H9 (cell line): ENCODE data around the gene TFF1. TPM values are rescaled to one million over a fixed set of nuclear protein-coding genes. Genes with fewer than 3 reads are reported as not detected.

Experiments
- DNase-seq: peaks from one replicate; pipeline ENCODE4 v3.0.0-alpha.2; 2017
- H2AFZ ChIP-seq: one replicate; pipeline ENCODE4 v1.6.1; 2013; ENCODE audit warnings: mild to moderate bottlenecking, low read length, control low read depth, moderate library complexity
- H2AK5ac ChIP-seq: 2 replicates; pipeline ENCODE4 v1.6.1; 2013; ENCODE audit warnings: low read length, control low read depth, mixed read lengths; ENCODE audit not compliant: insufficient read length
- H2BK120ac ChIP-seq: one replicate; pipeline ENCODE4 v1.6.1; 2013; ENCODE audit warnings: low read depth, mild to moderate bottlenecking, low read length, control low read depth, inconsistent platforms; ENCODE audit not compliant: poor library complexity, severe bottlenecking
- H2BK12ac ChIP-seq: 2 replicates; pipeline ENCODE4 v1.6.1; 2013; ENCODE audit warnings: low read length, control low read depth, mixed read lengths, low read depth; ENCODE audit not compliant: insufficient read length
- H2BK15ac ChIP-seq: 2 replicates; pipeline ENCODE4 v1.6.1; 2013; ENCODE audit warnings: low read depth, low read length, control low read depth
- H2BK20ac ChIP-seq: one replicate; pipeline ENCODE4 v1.6.1; 2013; ENCODE audit warnings: low read depth, mild to moderate bottlenecking, low read length, control low read depth, inconsistent platforms; ENCODE audit not compliant: poor library complexity, severe bottlenecking
- H2BK5ac ChIP-seq: 2 replicates; pipeline ENCODE4 v1.6.1; 2013; ENCODE audit warnings: low read length, control low read depth, mixed read lengths; ENCODE audit not compliant: insufficient read length
- H3K14ac ChIP-seq: 2 replicates; pipeline ENCODE4 v1.6.1; 2013; ENCODE audit warnings: low read length, control low read depth; ENCODE audit not compliant: insufficient read depth
- H3K18ac ChIP-seq: 2 replicates; pipeline ENCODE4 v1.6.1; 2013; ENCODE audit warnings: low read depth, mild to moderate bottlenecking, mixed read lengths, low read length, control low read depth; ENCODE audit not compliant: insufficient read length
- H3K23ac ChIP-seq: 2 replicates; pipeline ENCODE4 v1.6.1; 2013; ENCODE audit warnings: low read length, control low read depth, mixed read lengths, low read depth; ENCODE audit not compliant: insufficient read length
- H3K23me2 ChIP-seq: 2 replicates; pipeline ENCODE4 v1.6.1; 2013; ENCODE audit warnings: low read depth, mild to moderate bottlenecking, mixed read lengths, low read length, control low read depth; ENCODE audit not compliant: insufficient read length, poor library complexity, severe bottlenecking
- H3K27ac ChIP-seq: 2 replicates; pipeline ENCODE4 v1.5.1; 2013; ENCODE audit warnings: low read length, control low read depth, mixed read lengths, low read depth; ENCODE audit not compliant: insufficient read length
- H3K27me3 ChIP-seq: 2 replicates; pipeline ENCODE4 v1.6.1; 2013; ENCODE audit warnings: low read length, control low read depth, inconsistent platforms; ENCODE audit not compliant: insufficient read depth
- H3K4ac ChIP-seq: 2 replicates; pipeline ENCODE4 v1.6.1; 2013; ENCODE audit warnings: low read depth, mild to moderate bottlenecking, control low read depth, inconsistent platforms, low read length, moderate library complexity
- H3K4me1 ChIP-seq: 2 replicates; pipeline ENCODE4 v1.6.1; 2013; ENCODE audit warnings: low read length, control low read depth, inconsistent platforms; ENCODE audit not compliant: insufficient read depth
- H3K4me2 ChIP-seq: 2 replicates; pipeline ENCODE4 v1.6.1; 2013; ENCODE audit warnings: low read length, control low read depth, mixed read lengths; ENCODE audit not compliant: insufficient read length, insufficient read depth
- H3K56ac ChIP-seq: 2 replicates; pipeline ENCODE4 v1.6.1; 2013; ENCODE audit warnings: low read depth, mild to moderate bottlenecking, mixed read lengths, low read length, control low read depth; ENCODE audit not compliant: insufficient read length
- H3K79me1 ChIP-seq: 2 replicates; pipeline ENCODE4 v1.6.1; 2013; ENCODE audit warnings: low read depth, mild to moderate bottlenecking, moderate library complexity, low read length, control low read depth, inconsistent platforms; ENCODE audit not compliant: insufficient read depth, poor library complexity, severe bottlenecking
- H3K79me2 ChIP-seq: 2 replicates; pipeline ENCODE4 v1.6.1; 2013; ENCODE audit warnings: low read length, control low read depth, inconsistent platforms; ENCODE audit not compliant: insufficient read depth
- H3K9ac ChIP-seq: 2 replicates; pipeline ENCODE4 v1.6.1; 2013; ENCODE audit warnings: low read length, control low read depth, mixed read lengths; ENCODE audit not compliant: insufficient read length; ENCODE audit errors: extremely low read depth
- H3K9me3 ChIP-seq: one replicate; pipeline ENCODE4 v1.6.1; 2013; ENCODE audit warnings: low read depth, low read length, inconsistent platforms; ENCODE audit not compliant: control insufficient read depth
- H3T11ph ChIP-seq: one replicate; pipeline ENCODE4 v1.6.1; 2013; ENCODE audit warnings: mild to moderate bottlenecking, low read length, control low read depth, inconsistent platforms
- H4K20me1 ChIP-seq: one replicate; pipeline ENCODE4 v1.6.1; 2013; ENCODE audit not compliant: control insufficient read depth, insufficient read length, insufficient read depth
- H4K5ac ChIP-seq: 2 replicates; pipeline ENCODE4 v1.6.1; 2013; ENCODE audit warnings: low read depth, mild to moderate bottlenecking, mixed read lengths, low read length, control low read depth; ENCODE audit not compliant: insufficient read length
- H4K8ac ChIP-seq: replicated peaks from 2 replicates; pipeline ENCODE4 v1.6.1; 2013; ENCODE audit warnings: low read length, control low read depth, mixed read lengths, low read depth; ENCODE audit not compliant: insufficient read length
- H4K91ac ChIP-seq: 2 replicates; pipeline ENCODE4 v1.6.1; 2013; ENCODE audit warnings: low read depth, mild to moderate bottlenecking, moderate library complexity, mixed read lengths, low read length, control low read depth; ENCODE audit not compliant: insufficient read length
- H3K27ac Mint-ChIP-seq, 3 experiments: 2 replicates in 2 of 3; 3 replicates in 1 of 3; pipeline ENCODE4 v1.8.0; 2020 to 2021; ENCODE audit warnings: mixed read lengths in 3 of 3, mild to moderate bottlenecking in 1 of 3, moderate library complexity in 1 of 3
- H3K27me3 Mint-ChIP-seq: 2 replicates; pipeline ENCODE4 v1.8.0; 2021; ENCODE audit warnings: low read depth, mild to moderate bottlenecking, moderate library complexity, mixed read lengths
- H3K36me3 Mint-ChIP-seq, 3 experiments: 2 replicates in 2 of 3; 3 replicates in 1 of 3; pipeline ENCODE4 v1.8.0; 2020 to 2021; ENCODE audit warnings: low read depth in 3 of 3, mixed read lengths in 3 of 3; ENCODE audit not compliant: insufficient read depth in 1 of 3
- H3K4me1 Mint-ChIP-seq, 2 experiments: 2 replicates each; pipeline ENCODE4 v1.8.0; 2020; ENCODE audit warnings: mixed read lengths in 2 of 2
- H3K4me3 Mint-ChIP-seq, 2 experiments: 2 replicates in 1 of 2; 3 replicates in 1 of 2; pipeline ENCODE4 v1.8.0; 2020 to 2021; ENCODE audit warnings: mild to moderate bottlenecking in 2 of 2, mixed read lengths in 2 of 2, moderate library complexity in 1 of 2
- H3K9me3 Mint-ChIP-seq, 2 experiments: 2 replicates in 1 of 2; 3 replicates in 1 of 2; pipeline ENCODE4 v1.8.0; 2020; ENCODE audit warnings: mild to moderate bottlenecking in 2 of 2, mixed read lengths in 2 of 2, moderate library complexity in 1 of 2
- WGBS: extraction: QIAGEN DNeasy Blood & Tissue Kit; methylation state at CpG from one replicate; pipeline ENCODE4 v1.1.7; 2013; ENCODE audit warnings: missing lambda C conversion rate, low lambda C conversion rate, mixed read lengths; ENCODE audit not compliant: insufficient read length; ENCODE audit errors: extremely low coverage; 5-methylcytosine and 5-hydroxymethylcytosine counted together
- total RNA-seq: library from RNA; stranded (reverse); gene quantifications from 2 replicates; pipeline ENCODE4 v1.2.1, GENCODE V29; 2021
- TF ChIP-seq, protein P1 (sequence below): fragments of 200-600 bp; sonication (generic); conservative IDR thresholded peaks from 3 replicates; pipeline ENCODE4 v1.8.0; 2021; ENCODE audit warnings: antibody characterized with exemption, mild to moderate bottlenecking

TFF1 gene
- total RNA-seq, 1 experiment from 2014 or later: not detected

DNA sequence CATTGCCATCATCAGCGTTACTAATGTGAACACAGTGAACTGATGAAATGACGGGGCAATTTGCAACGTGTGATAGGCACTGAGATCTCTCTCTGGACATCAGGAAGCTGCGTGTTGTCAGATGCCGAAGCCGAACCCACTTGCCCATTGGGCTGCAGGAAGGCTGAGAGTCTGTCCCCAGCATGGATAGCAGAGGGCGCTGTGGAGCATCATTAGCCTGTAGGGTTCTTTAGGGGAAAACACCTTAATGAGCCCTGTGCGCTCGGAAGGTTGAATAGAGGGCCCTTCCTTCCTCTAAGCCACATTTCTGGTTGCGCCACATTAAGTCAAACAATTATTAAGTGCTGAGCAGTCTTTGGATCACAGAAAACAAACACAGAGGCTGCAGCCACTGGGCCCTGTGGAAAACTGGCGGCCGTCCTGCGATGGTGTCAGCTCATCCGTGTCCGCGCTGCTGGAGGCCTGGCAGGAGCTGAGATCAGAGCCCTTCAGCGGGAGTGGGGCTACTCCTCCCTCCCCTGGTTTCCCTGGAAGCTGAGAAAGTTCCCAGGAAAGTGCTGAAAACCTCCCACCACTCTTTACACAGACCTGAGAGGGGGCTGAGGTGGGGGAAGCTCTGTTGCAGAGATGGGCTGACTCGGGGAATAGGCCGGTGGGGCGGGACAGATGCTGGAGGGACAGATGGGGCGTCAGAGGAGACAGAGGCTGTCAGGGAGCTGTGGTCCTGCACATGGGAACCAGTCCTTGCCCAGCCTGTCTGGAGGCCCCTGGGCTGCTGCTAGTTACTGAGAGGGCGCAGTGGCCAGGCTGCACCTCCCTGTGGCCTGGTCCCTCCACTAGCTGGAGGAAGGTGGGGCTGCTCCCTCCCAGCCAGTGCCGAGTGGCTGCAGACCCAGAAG is 28.3 kb downstream of the TFF1 start:
- Histone ChIP-seq H2BK120ac (no peak overlapping the region), H2BK5ac (no peak overlapping the region), H4K91ac (no peak overlapping the region), H4K20me1 (no peaks in the 10 kb centered on the region), H3K9ac (no peak overlapping the region), H3K4me2 (peak overlapping the region; percentile 6), H4K5ac (no peak overlapping the region), H3K9me3 (no peaks in the 10 kb centered on the region), H3K23ac (no peak overlapping the region), H3K27me3 (no peaks in the 10 kb centered on the region), H2AFZ (no peak overlapping the region), H3T11ph (no peak overlapping the region), H2AK5ac (no peak overlapping the region), H3K4ac (no peak overlapping the region), H2BK20ac (no peak overlapping the region), H2BK12ac (no peak overlapping the region), H3K79me2 (no peaks in the 10 kb centered on the region), H3K14ac (no peak overlapping the region; the same call in 1 of the 2 replicates), H3K79me1 (no peaks in the 10 kb centered on the region), H3K56ac (no peak overlapping the region), H3K27ac (no peak overlapping the region), H4K8ac (no peak overlapping the region), H3K4me1 (peaks cover 1% of the 10 kb centered on the region; the same call in 1 of the 2 replicates), H2BK15ac (no peak overlapping the region), H3K23me2 (no peaks in the 10 kb centered on the region), H3K18ac (peak overlapping the region; percentile 13)
- TF ChIP-seq, protein P1, sequence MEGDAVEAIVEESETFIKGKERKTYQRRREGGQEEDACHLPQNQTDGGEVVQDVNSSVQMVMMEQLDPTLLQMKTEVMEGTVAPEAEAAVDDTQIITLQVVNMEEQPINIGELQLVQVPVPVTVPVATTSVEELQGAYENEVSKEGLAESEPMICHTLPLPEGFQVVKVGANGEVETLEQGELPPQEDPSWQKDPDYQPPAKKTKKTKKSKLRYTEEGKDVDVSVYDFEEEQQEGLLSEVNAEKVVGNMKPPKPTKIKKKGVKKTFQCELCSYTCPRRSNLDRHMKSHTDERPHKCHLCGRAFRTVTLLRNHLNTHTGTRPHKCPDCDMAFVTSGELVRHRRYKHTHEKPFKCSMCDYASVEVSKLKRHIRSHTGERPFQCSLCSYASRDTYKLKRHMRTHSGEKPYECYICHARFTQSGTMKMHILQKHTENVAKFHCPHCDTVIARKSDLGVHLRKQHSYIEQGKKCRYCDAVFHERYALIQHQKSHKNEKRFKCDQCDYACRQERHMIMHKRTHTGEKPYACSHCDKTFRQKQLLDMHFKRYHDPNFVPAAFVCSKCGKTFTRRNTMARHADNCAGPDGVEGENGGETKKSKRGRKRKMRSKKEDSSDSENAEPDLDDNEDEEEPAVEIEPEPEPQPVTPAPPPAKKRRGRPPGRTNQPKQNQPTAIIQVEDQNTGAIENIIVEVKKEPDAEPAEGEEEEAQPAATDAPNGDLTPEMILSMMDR: peak; percentile 87
- Mint-ChIP-seq H3K27ac (peak overlapping the region; percentile 53 to 76 (median 62); a peak in 3 of 7 replicates), H3K4me1 (peaks cover 28 to 32% of the 10 kb centered on the region in 2 experiments), H3K27me3 (no peaks in the 10 kb centered on the region), H3K9me3 (peaks cover 2 to 4% of the 10 kb centered on the region in 2 experiments; a peak in 2 of 5 replicates), H3K36me3 (no peaks in the 10 kb centered on the region; a peak in 1 of 7 replicates), H3K4me3 (peak overlapping the region in 1 of 2 experiments; percentile 27; a peak in 2 of 5 replicates)
- WGBS: no CpG with 5 or more reads among the region's 23 CpGs
- peak; percentile 86 for DNase-seq
